HCT116 (cell line): ENCODE results near the gene DERL3.

Experiments used
- ATF3 ChIP-seq: IDR thresholded peaks from 2 replicates; pipeline ENCODE4 v1.6.1; 2012
- CTCF ChIP-seq, 3 experiments: fragments of 200-600 bp in 1 of 3; sonication (generic) in 1 of 3; IDR thresholded peaks in 2 of 3; conservative IDR thresholded peaks in 1 of 3; 2 replicates each; pipeline ENCODE4 v1.5.1; 2012 to 2017; ENCODE audit warnings: low read depth in 2 of 3, low read length in 2 of 3, antibody characterized with exemption in 1 of 3, borderline replicate concordance in 1 of 3, control low read depth in 1 of 3, mild to moderate bottlenecking in 1 of 3, mixed read lengths in 1 of 3, mixed run types in 1 of 3, moderate library complexity in 1 of 3; ENCODE audit not compliant: insufficient read depth in 1 of 3
- FOSL1 ChIP-seq: IDR thresholded peaks from 2 replicates; pipeline ENCODE4 v1.6.1; 2012; ENCODE audit warnings: low read depth
- MAX ChIP-seq: IDR thresholded peaks from 2 replicates; pipeline ENCODE4 v1.6.1; 2012
- POLR2A ChIP-seq: IDR thresholded peaks from 2 replicates; pipeline ENCODE4 v1.7.0; 2011; ENCODE audit warnings: borderline replicate concordance; ENCODE audit not compliant: insufficient read depth, insufficient read length; ENCODE audit errors: extremely low read depth
- POLR2AphosphoS5 ChIP-seq: IDR thresholded peaks from 2 replicates; pipeline ENCODE4 v1.6.1; 2011; ENCODE audit warnings: mild to moderate bottlenecking, low read depth, low read length, moderate library complexity
- RAD21 ChIP-seq: IDR thresholded peaks from 2 replicates; pipeline ENCODE4 v1.6.1; 2012; ENCODE audit warnings: low read depth, mild to moderate bottlenecking
- SRF ChIP-seq: IDR thresholded peaks from 2 replicates; pipeline ENCODE4 v1.6.1; 2012; ENCODE audit warnings: low read depth
- ZNF274 ChIP-seq: fragments of 200-500 bp; sonication (Bioruptor generic); IDR thresholded peaks from 2 replicates; pipeline ENCODE4 v1.6.1; 2014; ENCODE audit warnings: mild to moderate bottlenecking, low read depth, low read length, inconsistent platforms

GRCh38 chr22:23834793-23835483, 3.9 kb downstream of the DERL3 start:
- TF ChIP-seq ATF3 (no peak), CTCF (IDR thresholded peaks at IDR 0.05 in 2 of 3, conservative IDR thresholded peaks at IDR 0.05 in 1 of 3; ENCODE audit: borderline replicate concordance in 1 of 3, insufficient read depth in 1 of 3, low read depth in 2 of 3, low read length in 2 of 3) (no peak), POLR2AphosphoS5 (no peak), RAD21 (no peak), MAX (no peak), FOSL1 (no peak), ZNF274 (no peak), POLR2A (no peak), SRF (no peak)
